RPMI8226 (cell line): ENCODE data around the gene CMSS1.
"Not testable (repeated sequence)": the region's sequence is repeated elsewhere in the genome, so short reads cannot be mapped to it uniquely, and the experiment has no call there.

Source experiments
- DNase-seq: peaks from one replicate; pipeline ENCODE4 v3.0.0-alpha.2; 2015

The CMSS1 gene

DNA sequence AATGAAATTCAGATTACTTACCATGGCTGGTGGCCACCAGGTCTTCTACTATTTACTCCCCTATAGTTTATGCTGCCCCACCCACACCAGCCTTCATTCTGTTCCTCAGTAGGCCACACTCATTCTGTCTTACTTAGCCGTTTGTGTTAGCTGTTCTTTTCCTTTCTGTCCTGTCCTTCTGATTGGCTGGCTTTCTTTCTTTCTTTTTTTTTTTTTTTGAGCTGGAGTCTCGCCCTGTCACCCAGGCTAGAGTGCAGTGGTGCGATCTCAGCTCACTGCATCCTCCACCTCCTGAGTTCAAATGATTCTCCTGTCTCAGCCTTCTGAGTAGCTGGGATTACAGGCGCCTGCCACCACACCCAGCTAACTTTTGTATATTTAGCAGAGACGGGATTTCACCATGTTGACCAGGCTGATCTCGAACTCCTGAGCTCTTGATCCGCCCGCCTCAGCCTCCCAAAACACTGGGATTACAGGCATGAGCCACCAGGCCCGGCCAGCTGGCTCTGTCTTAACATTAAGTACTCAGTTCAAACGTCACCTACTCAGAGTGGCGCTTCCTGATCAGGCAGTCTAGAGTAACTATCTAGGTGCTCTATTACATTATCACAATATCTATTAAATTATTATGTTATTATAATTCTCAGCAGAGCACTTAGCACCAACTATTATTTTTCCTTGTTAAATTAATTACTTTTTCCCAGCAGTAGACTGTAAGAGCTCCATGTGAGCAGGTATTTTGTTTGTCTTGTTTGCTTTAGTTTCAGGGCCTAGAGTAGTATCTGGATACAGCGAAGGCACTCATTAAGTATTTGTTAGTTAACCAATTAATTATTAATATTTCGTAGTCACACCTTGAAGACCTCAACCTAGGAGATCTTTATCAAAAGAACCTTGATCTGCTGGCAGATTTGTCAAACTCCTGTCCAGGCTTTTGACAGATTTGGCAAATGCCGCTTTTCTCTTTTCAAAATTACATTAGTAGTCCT lies 6.4 kb downstream of the CMSS1 start:
- DNase-seq = no peak

DNA sequence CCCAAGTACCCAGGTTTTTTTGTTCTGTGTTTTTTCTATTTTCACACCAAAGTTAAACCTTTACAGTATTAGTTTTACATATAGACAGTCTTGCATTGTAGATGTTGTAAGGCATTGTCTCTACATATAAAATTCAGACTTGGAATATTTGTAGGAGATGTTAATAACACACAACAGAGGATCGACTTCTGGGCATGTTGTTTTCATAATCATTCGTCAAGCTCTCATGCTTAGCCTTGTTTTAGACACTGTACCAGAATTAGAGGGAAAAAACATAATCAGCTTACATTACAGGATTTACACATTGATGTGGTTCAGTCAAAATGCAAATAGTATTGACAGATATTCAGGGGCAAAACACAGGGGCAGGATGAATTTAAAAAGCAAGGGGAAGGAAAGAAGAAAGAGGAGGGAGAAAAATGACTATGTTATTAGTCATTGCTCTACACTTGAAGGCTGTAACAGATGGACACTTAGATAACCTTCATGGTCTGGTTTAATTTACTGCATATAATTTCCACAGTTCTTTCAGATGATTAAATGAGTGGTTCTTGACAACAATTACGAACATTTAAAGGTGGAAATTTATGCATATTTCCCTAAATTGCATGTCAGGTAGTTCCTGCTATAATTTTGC lies 7.5 kb downstream of the CMSS1 start:
- DNase-seq = no peak

DNA sequence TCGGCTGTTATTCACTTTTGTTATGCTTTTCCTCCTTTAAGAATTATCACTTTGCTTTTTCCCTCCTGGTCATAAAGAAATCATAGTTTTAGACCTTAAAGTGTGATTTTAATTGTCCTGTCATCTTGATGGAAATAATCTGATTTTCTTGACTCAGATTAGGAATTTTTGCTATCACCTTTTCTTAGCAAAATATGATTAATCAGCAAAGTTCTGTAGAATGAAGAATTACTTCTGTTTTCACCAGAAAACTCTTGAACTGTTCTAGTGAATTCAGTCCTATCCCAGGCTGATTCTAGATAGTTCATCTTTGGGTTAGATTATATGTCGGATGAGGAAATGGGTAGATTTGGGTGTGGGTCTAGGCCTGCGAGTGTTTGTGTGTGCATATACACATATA lies 12.2 kb downstream of the CMSS1 start:
- no peak for DNase-seq

DNA sequence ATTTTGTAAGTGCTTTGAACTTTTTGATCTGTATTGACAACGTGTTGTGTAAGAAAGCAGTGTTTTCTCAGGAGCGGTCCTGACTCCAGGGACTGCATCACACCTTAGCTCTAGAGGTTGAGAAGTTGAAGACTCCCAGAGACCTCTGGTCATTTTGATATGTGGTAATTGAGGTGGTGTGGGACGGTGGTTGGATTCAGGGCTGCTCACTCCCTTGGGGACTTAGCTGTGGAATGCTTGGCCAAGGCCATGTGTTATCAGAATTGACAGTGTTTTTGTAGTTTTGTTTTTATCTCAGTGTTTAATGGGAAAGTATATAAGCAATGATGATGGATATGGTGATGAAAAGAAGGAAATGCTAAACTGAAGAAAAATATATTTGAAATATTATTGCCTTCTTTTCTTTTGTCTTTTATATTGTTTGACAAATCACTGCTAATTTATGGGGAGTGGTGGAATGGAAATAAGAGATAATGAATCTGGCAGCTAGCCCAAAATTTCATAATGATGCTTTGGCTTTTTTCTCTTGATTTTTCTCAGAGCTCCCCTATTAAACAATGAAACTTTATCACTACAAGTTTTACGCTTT lies 16.0 kb downstream of the CMSS1 start:
- no peak for DNase-seq

DNA sequence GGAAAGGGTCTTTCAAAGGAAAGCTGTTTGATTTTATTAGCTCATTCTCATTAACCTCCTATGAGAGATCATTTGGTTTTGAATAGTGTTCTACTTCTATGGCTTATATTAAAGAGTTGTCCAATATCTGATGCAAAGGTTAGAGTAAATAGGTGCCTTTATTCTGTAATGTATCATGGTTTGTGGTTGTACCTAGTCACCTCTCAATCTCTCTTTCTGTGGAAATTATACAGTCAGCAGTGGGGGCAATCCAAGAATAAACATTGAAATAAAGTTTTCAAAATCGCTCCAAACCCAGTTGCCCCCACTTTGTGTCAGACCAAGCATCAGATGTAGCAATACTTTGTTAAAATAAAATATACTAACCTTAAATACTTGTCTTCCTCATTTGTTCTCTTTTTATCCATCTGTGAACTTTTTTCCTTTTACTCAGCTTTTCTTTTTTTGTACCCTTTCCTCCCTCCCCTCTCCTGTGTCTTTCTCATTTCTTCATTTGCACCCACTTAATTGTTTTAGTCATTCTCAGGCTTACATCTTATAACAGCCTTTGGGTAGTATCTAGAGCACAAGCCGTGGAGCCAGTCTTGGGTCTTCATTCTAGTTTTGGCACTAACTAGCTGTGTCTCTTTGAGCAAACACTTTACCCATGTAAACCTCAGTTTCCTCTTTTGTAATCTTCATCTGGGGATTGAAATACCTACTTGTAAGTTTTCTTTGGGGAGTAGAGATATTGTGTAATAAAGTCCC lies 16.7 kb downstream of the CMSS1 start:
- no peak for DNase-seq

DNA sequence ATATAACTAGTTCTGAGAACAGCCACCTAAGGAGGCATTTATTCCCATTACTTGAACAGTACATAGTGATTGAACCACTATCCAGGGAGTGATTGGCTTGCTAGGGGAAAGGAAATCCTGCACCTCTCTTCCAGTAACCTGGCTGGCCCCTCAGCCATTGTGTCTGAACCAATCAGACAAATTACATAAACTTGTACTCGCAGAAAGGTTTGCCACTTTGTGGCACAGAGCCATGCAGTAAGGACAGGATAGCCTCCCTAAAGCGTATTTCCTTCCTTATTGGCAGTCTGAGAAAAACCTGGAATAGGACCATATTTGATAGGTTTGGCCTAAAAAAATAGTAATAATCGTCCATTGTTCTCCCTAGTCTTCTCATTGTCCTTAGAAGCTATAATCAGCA lies 19.0 kb downstream of the CMSS1 start:
- DNase-seq = no peak

DNA sequence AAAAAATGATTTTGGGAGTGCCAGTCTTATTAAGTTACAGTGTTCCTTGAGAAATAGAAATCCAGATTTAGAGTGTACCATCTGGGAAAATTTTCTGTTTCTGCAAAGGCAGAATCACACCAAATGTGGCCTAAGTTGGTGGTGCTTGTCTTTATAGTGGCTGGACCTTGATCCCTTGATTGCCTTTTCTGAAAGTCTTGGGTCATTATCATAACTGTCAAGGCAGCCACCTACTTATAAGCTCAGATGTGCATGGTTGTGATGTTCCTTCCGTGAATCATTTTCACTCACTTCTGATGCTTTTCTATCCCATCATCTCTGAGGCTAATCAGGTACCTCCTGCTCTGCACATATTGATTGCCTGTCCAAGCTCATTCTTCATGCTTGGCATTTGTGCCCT lies 20.1 kb downstream of the CMSS1 start:
- DNase-seq = no peak

DNA sequence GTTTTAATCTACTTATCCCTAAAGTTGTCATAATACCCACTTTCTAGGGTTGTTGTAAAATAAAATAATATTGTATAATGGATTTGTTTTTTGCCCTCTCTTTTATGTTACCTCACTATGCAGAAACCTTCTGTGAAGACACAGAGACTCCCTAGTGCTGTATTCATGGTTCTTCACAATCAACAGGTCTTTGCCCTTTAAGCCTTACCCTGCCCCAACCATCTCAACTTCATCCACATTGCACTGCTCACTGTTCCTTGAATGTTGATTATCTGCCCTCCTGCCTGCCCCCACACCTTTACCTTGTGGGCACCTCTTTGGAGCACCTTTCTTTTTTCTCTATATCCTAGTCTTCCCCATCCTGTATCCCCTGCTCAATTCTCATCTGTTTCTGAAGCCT lies 21.1 kb downstream of the CMSS1 start:
- no peak for DNase-seq

DNA sequence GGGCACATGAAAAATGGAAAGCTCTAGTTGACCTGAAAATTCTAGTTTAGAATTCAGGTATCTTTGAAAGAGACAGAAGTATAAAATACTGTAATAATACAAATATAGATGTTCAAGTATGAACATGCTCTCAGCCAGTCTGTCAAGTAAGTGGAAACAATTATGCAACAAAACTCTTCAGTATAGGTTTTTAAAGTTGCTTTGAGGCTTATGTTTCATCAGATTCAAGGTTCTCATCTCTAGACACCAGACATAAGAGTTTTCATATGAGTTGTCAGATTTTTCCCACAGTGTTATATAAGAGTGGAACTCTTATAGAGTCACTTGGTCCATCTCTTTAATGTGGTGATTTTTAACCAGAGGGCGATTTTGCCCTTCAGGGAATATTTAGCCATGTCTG lies 22.0 kb downstream of the CMSS1 start:
- DNase-seq = no peak

DNA sequence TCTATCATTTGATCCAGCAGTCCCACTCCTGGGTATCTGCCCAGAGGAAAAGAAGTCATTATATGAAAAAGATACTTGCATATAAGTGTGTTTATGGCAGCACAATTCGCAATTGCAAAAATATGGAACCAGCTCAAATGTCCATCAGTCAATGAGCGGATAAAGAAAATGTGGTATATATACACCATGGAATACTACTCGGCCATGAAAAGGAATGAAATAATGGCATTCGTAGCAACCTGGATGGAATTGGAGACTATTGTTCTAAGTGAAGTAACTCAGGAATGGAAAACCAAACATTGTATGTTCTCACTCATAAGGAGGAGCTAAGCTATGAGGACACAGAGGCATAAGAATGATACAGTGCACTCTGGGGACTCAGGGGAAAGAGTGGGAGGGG lies 24.3 kb downstream of the CMSS1 start:
- not testable (repeated sequence) for DNase-seq

DNA sequence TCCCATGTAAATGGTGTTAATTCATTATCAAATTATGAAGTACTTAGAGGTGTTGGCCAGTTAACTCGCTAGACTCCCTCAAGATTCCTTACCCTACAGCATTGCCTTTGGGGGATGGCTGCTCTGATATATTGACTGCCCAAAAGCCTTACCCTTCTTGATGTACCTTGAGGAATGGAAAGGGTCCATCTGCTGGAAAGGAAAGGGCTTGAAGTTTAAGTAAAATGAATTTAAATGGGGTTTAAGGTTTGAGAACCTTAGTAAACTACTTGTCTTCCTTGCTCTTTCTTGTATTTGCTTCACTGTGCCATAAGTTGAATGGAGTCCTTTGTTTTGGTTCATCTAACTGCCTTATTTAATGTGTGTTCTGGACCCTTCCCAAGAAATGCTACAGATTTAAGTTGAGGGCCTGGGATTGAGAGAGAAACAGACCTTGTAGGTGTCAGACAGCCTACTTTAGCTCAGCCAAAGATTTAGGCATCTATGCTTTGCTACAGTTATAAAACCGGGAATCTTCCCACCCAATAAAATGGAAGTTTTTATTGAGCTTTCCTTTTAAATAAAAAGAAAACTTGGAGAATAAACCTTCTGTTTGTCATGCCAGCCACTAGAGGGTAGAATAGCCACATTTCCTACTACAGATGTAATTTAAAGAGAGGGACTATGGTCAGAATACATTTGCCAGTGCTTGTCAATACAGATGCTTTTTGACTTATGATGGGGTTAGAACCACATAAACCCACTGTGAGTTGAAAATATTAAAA lies 25.3 kb downstream of the CMSS1 start:
- DNase-seq = no peak

DNA sequence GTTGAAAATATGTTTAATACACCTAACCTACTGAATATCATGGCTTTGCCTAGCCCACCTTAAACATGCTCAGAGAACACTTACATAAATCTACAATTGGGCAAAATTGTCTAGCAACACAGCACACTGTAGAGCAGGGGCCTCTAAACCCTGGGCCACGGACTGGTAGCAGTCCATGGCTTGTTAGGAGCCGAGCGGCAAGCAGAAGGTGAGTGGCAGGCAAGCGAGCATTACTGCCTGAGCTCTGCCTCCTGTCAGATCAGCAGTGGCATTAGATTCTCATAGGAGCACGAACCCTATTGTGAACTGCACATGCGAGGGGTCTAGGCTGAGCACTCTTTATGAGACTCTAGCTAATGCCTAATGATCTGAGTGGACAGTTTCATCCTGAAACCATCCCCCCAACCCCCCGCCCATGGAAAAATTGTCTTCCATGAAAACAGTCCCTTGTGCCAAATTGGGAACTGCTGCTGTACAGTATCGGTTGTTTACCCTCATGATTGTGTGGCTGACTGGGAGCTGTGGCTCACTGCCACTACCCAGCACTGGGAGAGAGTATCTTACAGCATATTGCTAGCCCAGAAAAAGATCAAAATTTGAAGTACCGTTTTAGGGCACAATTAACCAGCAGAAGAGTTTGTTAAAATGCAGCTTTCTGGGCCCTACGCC lies 26.1 kb downstream of the CMSS1 start:
- no peak for DNase-seq

DNA sequence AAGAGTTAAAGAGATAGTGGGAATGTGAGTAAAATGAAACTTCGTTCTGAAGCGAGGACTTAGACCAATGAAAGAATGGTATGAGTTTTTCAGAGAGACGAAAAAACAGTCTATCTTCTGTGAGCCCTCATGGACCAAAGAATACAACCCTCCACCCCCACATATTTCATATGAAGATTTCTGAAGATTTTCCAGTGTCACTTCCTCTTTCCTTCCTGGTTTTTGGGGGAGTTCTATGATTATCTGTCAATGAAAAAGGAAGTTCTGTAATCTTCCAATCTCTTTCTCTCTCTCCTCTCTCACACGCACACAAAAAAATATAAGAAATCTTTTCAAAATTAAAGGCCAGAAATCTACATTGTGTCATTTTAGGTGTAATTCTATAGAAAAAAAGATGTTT lies 27.7 kb downstream of the CMSS1 start:
- DNase-seq = no peak

DNA sequence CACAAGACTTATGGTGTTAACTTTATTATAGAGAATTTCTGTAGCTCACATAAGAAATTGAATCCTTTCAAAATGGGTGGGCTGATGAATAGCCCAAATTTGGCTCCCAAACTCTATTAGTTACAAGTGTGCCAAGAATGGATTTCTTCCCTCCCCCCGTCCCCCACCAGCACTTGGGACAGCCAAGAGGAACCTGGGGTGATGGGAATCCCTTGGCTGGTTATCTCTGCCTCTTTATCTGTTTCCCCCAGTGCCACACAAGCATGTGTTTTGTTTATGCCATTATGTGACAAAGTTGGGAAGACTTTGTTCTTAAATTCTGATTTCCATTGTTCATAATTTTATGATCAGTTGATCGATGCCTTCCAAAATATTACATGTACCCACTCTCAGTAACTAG lies 28.3 kb downstream of the CMSS1 start:
- no peak for DNase-seq

DNA sequence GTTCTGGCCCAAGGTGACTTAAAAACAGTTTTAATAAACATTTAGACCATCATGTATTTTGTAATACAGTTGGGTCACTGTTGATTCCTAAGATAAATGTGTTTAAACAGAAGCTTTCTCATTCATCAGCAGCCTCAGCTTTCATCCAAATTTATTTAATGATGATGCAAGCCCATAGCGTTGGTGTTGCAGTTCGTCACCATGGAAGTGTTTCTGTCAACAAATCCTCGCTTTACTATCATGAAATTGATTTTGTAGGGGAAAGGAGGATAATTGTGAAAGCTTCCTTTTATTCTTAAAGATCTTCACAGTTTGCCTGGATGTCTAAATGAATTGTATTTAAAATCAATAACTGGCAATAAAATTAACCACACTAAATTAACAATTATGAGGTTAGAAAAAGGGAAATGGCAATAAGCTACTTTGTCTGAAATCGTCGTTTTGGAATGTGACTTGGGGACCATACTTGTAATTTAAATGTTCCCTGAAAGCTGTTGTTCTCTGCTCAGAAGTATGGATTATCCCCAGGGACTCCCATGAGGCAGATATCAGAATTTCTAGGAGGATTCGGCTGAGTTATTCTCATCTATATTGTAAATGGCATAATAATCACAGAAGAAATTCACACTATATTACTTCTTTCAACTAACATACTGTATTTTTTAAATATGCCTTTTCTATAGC lies 29.0 kb downstream of the CMSS1 start:
- DNase-seq = no peak

DNA sequence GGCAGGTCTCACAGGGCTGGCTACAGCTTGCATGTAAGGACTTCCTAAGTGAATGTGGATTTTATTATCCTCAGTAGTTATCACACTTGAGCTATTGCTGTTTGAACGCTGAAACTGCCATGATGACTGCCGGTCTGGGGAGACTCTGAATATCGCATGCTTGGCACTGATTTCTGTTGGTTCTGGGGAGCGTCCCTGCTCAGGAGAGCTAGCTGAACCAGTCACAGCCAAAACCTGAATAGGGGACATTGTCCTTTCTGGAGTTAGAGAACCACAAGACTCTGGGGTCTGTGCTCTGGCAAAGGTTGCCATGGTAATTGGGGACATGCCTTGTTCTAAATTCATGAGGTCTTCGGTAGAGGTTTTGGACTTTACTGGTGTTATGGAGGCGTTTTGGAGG lies 30.8 kb downstream of the CMSS1 start:
- DNase-seq = no peak

DNA sequence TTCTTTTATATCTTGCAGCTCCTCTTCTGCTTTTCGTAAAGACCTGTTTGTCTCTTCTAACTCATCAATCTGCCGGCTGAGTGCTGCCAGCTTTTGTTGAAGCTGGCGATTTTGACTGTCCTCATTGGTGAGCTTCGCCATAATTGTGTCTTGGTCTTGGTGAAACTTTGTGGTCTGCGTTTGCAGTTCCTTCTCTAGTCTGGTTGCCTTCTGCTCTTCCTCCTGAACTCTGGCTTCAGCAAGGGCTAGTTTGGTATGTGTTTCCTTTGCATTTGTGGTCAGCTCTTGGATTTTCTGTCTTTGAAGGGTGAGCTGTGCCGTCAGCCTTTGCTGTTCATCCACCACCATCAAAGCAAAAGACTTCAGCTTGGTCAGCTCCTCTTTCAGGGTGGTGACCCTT lies 32.9 kb downstream of the CMSS1 start:
- no peak for DNase-seq

DNA sequence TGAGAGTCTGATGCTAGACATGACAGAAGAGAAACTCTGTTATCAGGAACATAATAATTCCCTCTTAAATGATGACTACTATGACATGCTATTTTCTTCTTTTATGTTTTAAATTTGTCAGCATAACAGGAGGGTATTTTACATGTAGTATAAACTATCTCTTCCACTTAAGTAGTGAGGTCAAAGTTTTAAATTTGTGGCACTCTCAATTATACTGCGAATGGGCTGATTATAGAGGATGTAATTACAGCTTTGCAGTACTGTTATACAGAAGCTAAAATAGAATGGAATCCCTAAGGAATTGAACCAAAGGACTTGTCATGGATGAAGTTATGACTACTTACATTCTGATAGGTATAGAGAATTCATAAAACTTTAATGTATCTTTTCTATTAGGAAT lies 34.3 kb downstream of the CMSS1 start:
- no peak for DNase-seq

DNA sequence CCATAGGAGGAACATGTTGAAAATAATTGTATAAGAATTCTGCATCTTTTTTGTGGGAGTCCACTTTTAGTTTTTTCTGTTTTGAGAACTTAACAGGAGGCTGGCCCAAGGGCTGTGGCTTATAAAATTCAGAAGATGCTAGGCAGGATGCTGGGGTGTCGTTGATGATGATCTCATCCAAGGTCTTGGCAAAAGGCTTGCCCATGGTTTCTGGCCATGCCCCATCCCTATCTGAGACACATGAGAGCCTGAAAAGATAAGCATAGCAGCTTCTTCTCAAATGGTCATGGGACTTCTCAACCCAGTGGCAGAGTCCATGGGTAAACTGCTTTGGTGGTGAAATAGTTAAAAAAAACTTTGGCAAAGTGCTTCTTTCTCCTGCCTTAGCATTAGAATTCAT lies 35.2 kb downstream of the CMSS1 start:
- DNase-seq = no peak

DNA sequence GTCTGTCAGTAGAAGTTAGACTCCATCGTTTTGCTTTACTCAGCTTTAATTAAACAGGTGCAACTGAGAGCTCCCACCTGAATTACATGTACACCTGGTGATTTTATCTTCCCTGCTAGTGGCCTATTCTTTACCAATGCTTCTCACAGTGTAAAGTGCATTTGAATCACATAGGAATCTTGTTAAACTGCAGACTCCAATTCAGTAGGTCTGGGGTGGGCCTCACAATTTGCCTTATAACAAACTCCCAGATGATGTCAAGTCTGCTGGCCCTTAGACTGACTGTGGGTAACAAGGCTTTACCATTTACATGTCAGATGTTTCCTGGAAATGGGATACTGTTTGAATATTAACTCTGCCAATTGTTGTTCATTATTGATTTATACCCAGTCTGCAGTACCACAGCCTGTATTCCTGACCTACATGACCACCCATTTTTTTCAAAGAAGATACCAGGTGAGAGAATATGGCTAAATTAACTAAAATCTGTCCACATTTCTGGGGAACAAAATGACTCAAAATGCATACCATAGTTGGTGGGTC lies 37.2 kb downstream of the CMSS1 start:
- no peak for DNase-seq

DNA sequence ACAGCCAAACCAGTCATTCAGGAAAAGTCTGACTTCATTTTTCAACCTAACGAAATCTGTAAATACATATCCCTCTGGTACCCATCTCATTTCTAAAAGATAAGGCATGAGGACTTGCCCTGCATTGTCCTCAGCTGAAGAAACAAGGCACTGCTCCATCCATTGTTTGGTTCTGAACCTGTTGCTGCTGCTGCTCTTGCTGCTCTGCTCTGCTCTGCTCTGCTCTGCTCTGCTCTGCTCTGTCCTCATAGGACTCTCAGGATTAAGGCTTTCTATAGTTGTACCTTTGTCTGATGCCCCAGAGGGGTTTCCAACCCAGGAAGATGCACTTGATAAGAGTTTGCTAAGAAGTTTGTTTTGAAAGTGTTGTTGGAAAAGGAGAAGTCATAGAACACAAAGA lies 38.2 kb downstream of the CMSS1 start:
- DNase-seq = no peak
